GM12878 (cell line): ENCODE measurements around the gene PRUNE1. TPM values are rescaled to one million over a fixed set of nuclear protein-coding genes. Genes with fewer than 3 reads are reported as not detected.
A peak's percentile ranks its signal among the peaks of the same experiment; 100 is the strongest.

Experiments used
- CBFB ChIP-seq: IDR thresholded peaks from 2 replicates; pipeline ENCODE4 v1.6.1; 2016; ENCODE audit warnings: antibody characterized with exemption, low read depth
- CBX5 ChIP-seq: sonication (generic); IDR thresholded peaks from 2 replicates; pipeline ENCODE4 v1.6.1; 2016; ENCODE audit warnings: low read depth, moderate library complexity, mild to moderate bottlenecking, inconsistent platforms
- CHD1 ChIP-seq: IDR thresholded peaks from 2 replicates; pipeline ENCODE4 v1.6.1; 2012; ENCODE audit warnings: low read depth, low read length, improper control_type of control experiment
- CHD2 ChIP-seq: IDR thresholded peaks from 2 replicates; pipeline ENCODE4 v1.6.1; 2011; ENCODE audit warnings: low read depth, low read length, improper control_type of control experiment, borderline replicate concordance
- DPF2 ChIP-seq: fragments of 450-650 bp; IDR thresholded peaks from 2 replicates; pipeline ENCODE4 v1.6.1; 2017; ENCODE audit warnings: mild to moderate bottlenecking
- EZH2 ChIP-seq: IDR thresholded peaks from 2 replicates; pipeline ENCODE4 v1.6.1; 2012; ENCODE audit warnings: low read depth, mild to moderate bottlenecking, control low read depth, inconsistent platforms, low read length, borderline replicate concordance; ENCODE audit not compliant: control insufficient read depth
- HDAC6 ChIP-seq: fragments of 200-600 bp; sonication (generic); IDR thresholded peaks from one replicate; pipeline ENCODE4 v1.8.0; 2017; ENCODE audit warnings: antibody characterized with exemption; ENCODE audit not compliant: unreplicated experiment
- KDM1A ChIP-seq: fragments of 200-600 bp; sonication (generic); IDR thresholded peaks from 2 replicates; pipeline ENCODE4 v1.6.1; 2016; ENCODE audit warnings: borderline replicate concordance
- MXI1 ChIP-seq: fragments of 150-350 bp; IDR thresholded peaks from 2 replicates; pipeline ENCODE4 v1.6.1; 2011; ENCODE audit warnings: low read depth, mild to moderate bottlenecking, inconsistent platforms, low read length, improper control_type of control experiment
- MYC ChIP-seq: IDR thresholded peaks from 2 replicates; pipeline ENCODE4 v1.6.1; 2011; ENCODE audit warnings: mild to moderate bottlenecking, low read length, moderate library complexity, inconsistent platforms; ENCODE audit not compliant: insufficient read depth, insufficient replicate concordance, insufficient read length, severe bottlenecking
- NBN ChIP-seq: fragments of 450-650 bp; IDR thresholded peaks from 2 replicates; pipeline ENCODE4 v1.6.1; 2016
- NR2F1 ChIP-seq: fragments of 450-650 bp; conservative IDR thresholded peaks from 2 replicates; pipeline ENCODE4 v1.6.1; 2017; ENCODE audit warnings: mild to moderate bottlenecking
- NRF1 ChIP-seq: conservative IDR thresholded peaks from 2 replicates; pipeline ENCODE4 v1.6.1; 2011; ENCODE audit warnings: mild to moderate bottlenecking, low read depth, low read length, improper control_type of control experiment
- POLR2AphosphoS5 ChIP-seq: IDR thresholded peaks from 2 replicates; pipeline ENCODE4 v1.6.1; 2011; ENCODE audit warnings: mild to moderate bottlenecking, low read length, inconsistent platforms
- POU2F2 ChIP-seq: IDR thresholded peaks from 3 replicates; pipeline ENCODE4 v1.6.1; 2011; ENCODE audit warnings: low read depth, mild to moderate bottlenecking, low read length, borderline replicate concordance
- SPI1 ChIP-seq: IDR thresholded peaks from 2 replicates; pipeline ENCODE4 v1.6.1; 2011; ENCODE audit warnings: low read depth, mild to moderate bottlenecking, low read length, moderate library complexity, borderline replicate concordance; ENCODE audit not compliant: insufficient read depth
- SREBF1 ChIP-seq: IDR thresholded peaks from 2 replicates; pipeline ENCODE4 v1.6.1; 2012; ENCODE audit warnings: mild to moderate bottlenecking, low read length
- SRF ChIP-seq, 2 experiments: IDR thresholded peaks; 2 replicates each; pipeline ENCODE4 v1.6.1; 2011; ENCODE audit warnings: low read depth in 2 of 2, low read length in 2 of 2, mild to moderate bottlenecking in 1 of 2, moderate library complexity in 1 of 2
- ZNF274 ChIP-seq: IDR thresholded peaks from one replicate; pipeline ENCODE4 v1.8.0; 2011; ENCODE audit not compliant: insufficient read length, insufficient read depth
- ZNF384 ChIP-seq: IDR thresholded peaks from 2 replicates; pipeline ENCODE4 v1.6.1; 2012; ENCODE audit warnings: low read depth, mild to moderate bottlenecking, low read length, improper control_type of control experiment, borderline replicate concordance
- polyA plus RNA-seq, 11 experiments: library from polyadenylated mRNA; depleted of rRNA in 4 of 11; unstranded in 6 of 11; stranded (reverse) in 5 of 11; fragments of >200 nt; fragmentation: Nextera tagmentation in 4 of 11; fragmentation: Illumina TruSeq in 1 of 11; extraction: Ambion mirVana in 4 of 11; extraction: Trizol in 1 of 11; gene quantifications; 1 replicate in 1 of 11; 2 replicates in 10 of 11; pipeline versions ENCODE4 v1.2.1 to v1.2.3, GENCODE V29; 2011 to 2016; ENCODE audit warnings: inconsistent platforms in 2 of 11, missing spikeins in 2 of 11, low read depth in 1 of 11
- total RNA-seq, 4 experiments: library from RNA; depleted of rRNA in 3 of 4; stranded (reverse); fragments of >200 nt in 3 of 4; fragmentation: Illumina TruSeq in 1 of 4; extraction: Trizol in 1 of 4; gene quantifications; 2 replicates each; pipeline versions ENCODE4 v1.2.1 to v1.2.3, GENCODE V29; 2013 to 2021
- TF ChIP-seq, protein P1 (sequence below), 3 experiments: IDR thresholded peaks in 2 of 3; conservative IDR thresholded peaks in 1 of 3; 2 replicates each; pipeline ENCODE4 v1.5.1; 2011; ENCODE audit warnings: low read depth in 3 of 3, low read length in 3 of 3, mild to moderate bottlenecking in 3 of 3, control low read depth in 2 of 3, moderate library complexity in 2 of 3, inconsistent platforms in 1 of 3, mixed read lengths in 1 of 3; ENCODE audit not compliant: control insufficient read depth in 2 of 3, insufficient read depth in 1 of 3; ENCODE audit errors: extremely low read depth in 1 of 3
- TF ChIP-seq, protein P2 (sequence below): fragments of 450-650 bp; IDR thresholded peaks from 2 replicates; pipeline ENCODE4 v1.6.1; 2016; ENCODE audit warnings: mild to moderate bottlenecking
- TF ChIP-seq, protein P3 (sequence below): fragments of 450-650 bp; IDR thresholded peaks from 2 replicates; pipeline ENCODE4 v1.6.1; 2017; ENCODE audit warnings: mild to moderate bottlenecking, low read depth, inconsistent platforms; ENCODE audit not compliant: poor library complexity, severe bottlenecking
- TF ChIP-seq, protein P4 (sequence below): IDR thresholded peaks from 2 replicates; pipeline ENCODE4 v1.6.1; 2011; ENCODE audit warnings: mild to moderate bottlenecking, low read depth, low read length, moderate library complexity; ENCODE audit not compliant: insufficient replicate concordance

Gene PRUNE1
- total and polyA plus RNA-seq, 10 of the 15 experiments (the other 5 are each of a cell fraction or from before 2014, with no cell fraction given), result 4.7 to 24.5 (median 12.4) TPM

DNA sequence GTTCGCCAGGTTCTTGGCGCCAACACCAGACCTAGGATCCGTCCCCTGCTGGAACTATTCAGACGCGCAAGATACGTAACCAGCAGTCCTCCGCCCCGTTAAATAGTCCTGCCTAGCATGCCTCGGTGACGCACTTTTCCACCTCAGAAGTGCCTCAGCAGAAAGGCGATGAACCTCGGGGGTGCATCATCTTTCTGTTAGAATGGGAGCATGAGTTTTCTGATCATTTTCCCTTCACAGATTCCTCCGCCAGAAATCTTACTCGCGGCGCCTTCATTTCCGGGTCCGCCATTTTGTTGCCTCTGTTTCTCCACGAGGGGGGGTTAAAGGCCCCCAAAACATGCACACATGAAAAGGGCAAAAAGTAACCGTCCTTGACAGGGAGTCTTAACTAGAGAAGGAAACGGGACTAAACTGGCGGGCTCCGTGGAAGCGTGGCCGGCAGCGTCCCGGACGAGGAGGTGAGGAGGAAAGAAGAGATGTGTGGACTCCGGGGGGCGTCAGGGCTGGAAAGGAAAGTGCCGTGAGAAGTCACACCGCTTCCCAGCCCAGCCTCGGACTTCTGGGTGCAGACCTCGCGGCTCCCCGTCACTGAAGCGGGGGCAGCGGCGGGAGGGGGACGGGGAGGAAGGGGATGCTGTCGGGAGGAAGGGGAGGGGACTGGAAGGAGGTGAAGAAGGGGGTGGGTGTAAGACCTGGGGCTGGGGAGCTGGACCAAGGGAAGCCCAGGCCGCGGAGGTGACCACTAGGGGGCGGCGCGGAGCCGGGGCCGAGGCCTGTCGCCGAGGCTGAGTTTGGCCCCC, 62.4 kb downstream of the PRUNE1 start, which contains the start of gene GABPB2 (continued):
- peak; percentile 5; the same call in 1 of the 2 replicates for TF ChIP-seq ZNF384
- no peak for TF ChIP-seq CHD1
- peak; percentile 95 for TF ChIP-seq POLR2AphosphoS5
- TF ChIP-seq, protein P1, sequence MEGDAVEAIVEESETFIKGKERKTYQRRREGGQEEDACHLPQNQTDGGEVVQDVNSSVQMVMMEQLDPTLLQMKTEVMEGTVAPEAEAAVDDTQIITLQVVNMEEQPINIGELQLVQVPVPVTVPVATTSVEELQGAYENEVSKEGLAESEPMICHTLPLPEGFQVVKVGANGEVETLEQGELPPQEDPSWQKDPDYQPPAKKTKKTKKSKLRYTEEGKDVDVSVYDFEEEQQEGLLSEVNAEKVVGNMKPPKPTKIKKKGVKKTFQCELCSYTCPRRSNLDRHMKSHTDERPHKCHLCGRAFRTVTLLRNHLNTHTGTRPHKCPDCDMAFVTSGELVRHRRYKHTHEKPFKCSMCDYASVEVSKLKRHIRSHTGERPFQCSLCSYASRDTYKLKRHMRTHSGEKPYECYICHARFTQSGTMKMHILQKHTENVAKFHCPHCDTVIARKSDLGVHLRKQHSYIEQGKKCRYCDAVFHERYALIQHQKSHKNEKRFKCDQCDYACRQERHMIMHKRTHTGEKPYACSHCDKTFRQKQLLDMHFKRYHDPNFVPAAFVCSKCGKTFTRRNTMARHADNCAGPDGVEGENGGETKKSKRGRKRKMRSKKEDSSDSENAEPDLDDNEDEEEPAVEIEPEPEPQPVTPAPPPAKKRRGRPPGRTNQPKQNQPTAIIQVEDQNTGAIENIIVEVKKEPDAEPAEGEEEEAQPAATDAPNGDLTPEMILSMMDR (IDR thresholded peaks at IDR 0.05 in 2 of 3, conservative IDR thresholded peaks at IDR 0.05 in 1 of 3; ENCODE audit: control insufficient read depth in 2 of 3, extremely low read depth in 1 of 3, insufficient read depth in 1 of 3, low read depth in 3 of 3, low read length in 3 of 3), result peak; percentile 82 to 98 (median 85)
- peak; percentile 47; the same call in 1 of the 2 replicates for TF ChIP-seq NR2F1
- TF ChIP-seq KDM1A, result no peak
- TF ChIP-seq ZNF274, result no peak
- TF ChIP-seq MXI1, result no peak; the same call in 1 of the 2 replicates
- TF ChIP-seq MYC, result peak; percentile 84
- peak; percentile 97 for TF ChIP-seq CHD2
- no peak; the same call in none of the 2 replicates for TF ChIP-seq CBFB
- peak; percentile 59 for TF ChIP-seq DPF2
- TF ChIP-seq, protein P2, sequence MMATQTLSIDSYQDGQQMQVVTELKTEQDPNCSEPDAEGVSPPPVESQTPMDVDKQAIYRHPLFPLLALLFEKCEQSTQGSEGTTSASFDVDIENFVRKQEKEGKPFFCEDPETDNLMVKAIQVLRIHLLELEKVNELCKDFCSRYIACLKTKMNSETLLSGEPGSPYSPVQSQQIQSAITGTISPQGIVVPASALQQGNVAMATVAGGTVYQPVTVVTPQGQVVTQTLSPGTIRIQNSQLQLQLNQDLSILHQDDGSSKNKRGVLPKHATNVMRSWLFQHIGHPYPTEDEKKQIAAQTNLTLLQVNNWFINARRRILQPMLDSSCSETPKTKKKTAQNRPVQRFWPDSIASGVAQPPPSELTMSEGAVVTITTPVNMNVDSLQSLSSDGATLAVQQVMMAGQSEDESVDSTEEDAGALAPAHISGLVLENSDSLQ, result no peak
- TF ChIP-seq POU2F2, result peak; percentile 87; the same call in 1 of the 3 replicates
- TF ChIP-seq SRF (IDR thresholded peaks at IDR 0.05; ENCODE audit: low read depth in 2 of 2, low read length in 2 of 2), result 0 out of 4 replicates have a peak, but pooled peaks of 1 of the 2 experiments have one; percentile 18
- TF ChIP-seq, protein P3, sequence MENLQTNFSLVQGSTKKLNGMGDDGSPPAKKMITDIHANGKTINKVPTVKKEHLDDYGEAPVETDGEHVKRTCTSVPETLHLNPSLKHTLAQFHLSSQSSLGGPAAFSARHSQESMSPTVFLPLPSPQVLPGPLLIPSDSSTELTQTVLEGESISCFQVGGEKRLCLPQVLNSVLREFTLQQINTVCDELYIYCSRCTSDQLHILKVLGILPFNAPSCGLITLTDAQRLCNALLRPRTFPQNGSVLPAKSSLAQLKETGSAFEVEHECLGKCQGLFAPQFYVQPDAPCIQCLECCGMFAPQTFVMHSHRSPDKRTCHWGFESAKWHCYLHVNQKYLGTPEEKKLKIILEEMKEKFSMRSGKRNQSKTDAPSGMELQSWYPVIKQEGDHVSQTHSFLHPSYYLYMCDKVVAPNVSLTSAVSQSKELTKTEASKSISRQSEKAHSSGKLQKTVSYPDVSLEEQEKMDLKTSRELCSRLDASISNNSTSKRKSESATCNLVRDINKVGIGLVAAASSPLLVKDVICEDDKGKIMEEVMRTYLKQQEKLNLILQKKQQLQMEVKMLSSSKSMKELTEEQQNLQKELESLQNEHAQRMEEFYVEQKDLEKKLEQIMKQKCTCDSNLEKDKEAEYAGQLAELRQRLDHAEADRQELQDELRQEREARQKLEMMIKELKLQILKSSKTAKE, result peak; percentile 98
- no peak for TF ChIP-seq EZH2
- peak; percentile 99 for TF ChIP-seq NBN
- TF ChIP-seq HDAC6, result no peak
- no peak for TF ChIP-seq SREBF1
- no peak for TF ChIP-seq SPI1
- no peak for TF ChIP-seq NRF1
- TF ChIP-seq, protein P4, sequence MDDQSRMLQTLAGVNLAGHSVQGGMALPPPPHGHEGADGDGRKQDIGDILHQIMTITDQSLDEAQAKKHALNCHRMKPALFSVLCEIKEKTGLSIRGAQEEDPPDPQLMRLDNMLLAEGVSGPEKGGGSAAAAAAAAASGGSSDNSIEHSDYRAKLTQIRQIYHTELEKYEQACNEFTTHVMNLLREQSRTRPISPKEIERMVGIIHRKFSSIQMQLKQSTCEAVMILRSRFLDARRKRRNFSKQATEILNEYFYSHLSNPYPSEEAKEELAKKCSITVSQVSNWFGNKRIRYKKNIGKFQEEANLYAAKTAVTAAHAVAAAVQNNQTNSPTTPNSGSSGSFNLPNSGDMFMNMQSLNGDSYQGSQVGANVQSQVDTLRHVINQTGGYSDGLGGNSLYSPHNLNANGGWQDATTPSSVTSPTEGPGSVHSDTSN, result peak; percentile 81
- no peak for TF ChIP-seq CBX5
